Measurements from ENCODE around the gene MRPL21. TPM values are rescaled to one million over a fixed set of nuclear protein-coding genes. Genes with fewer than 3 reads are reported as not detected.

MRPL21 gene
- total and polyA plus RNA-seq, 2 of the 13 experiments (the other 11 are each of a cell fraction or from before 2014, with no cell fraction given): 61.5 to 100 TPM

DNA sequence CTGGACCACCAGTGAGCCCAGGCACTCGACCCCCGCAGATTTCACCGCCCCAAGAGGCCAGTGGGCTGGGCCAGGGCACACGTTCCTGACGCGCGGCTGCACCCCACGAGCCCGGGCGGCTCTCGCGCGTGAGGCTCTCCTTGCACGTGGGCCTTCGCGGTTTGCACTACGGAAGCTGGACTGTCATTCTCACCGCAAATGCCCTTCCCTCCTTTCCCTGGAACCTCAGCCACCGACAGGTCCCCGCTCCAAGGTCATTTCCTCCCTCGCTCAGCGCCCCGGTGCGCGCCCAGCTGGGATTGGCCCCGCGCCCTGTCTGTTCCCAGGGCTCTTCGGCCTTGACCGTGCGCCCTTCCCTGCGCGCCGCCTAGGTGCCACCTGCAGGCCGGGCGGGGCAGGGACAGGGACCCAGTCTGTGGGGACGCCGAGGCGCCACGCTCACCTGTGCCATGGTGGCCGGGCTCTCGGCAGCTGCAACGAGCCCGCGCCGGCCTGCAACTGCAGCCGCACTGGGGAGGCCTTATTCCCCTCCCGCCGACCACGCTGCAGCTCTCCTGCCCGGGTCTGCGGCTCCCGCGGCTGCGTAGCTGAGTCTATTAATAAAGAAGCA is 59.8 kb downstream of the MRPL21 start (continued):
- no peak for TF ChIP-seq HHEX (CRISPR knock-in tag; IDR thresholded peaks at IDR 0.05)
- TF ChIP-seq, protein P1, sequence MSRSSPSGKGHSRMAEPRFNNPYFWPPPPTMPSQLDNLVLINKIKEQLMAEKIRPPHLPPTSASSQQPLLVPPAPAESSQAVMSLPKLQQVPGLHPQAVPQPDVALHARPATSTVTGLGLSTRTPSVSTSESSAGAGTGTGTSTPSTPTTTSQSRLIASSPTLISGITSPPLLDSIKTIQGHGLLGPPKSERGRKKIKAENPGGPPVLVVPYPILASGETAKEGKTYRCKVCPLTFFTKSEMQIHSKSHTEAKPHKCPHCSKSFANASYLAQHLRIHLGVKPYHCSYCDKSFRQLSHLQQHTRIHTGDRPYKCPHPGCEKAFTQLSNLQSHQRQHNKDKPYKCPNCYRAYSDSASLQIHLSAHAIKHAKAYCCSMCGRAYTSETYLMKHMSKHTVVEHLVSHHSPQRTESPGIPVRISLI (CRISPR knock-in tag; IDR thresholded peaks at IDR 0.05; ENCODE audit: borderline replicate concordance): peak; percentile 24; the same call in 1 of the 2 replicates
- TF ChIP-seq, protein P2, sequence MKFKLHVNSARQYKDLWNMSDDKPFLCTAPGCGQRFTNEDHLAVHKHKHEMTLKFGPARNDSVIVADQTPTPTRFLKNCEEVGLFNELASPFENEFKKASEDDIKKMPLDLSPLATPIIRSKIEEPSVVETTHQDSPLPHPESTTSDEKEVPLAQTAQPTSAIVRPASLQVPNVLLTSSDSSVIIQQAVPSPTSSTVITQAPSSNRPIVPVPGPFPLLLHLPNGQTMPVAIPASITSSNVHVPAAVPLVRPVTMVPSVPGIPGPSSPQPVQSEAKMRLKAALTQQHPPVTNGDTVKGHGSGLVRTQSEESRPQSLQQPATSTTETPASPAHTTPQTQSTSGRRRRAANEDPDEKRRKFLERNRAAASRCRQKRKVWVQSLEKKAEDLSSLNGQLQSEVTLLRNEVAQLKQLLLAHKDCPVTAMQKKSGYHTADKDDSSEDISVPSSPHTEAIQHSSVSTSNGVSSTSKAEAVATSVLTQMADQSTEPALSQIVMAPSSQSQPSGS (CRISPR knock-in tag; IDR thresholded peaks at IDR 0.05): peak; percentile 35; the same call in 1 of the 2 replicates
- TF ChIP-seq NCOA1 (CRISPR knock-in tag; IDR thresholded peaks at IDR 0.05): peak; percentile 33; the same call in 1 of the 2 replicates
- TF ChIP-seq, protein P3, sequence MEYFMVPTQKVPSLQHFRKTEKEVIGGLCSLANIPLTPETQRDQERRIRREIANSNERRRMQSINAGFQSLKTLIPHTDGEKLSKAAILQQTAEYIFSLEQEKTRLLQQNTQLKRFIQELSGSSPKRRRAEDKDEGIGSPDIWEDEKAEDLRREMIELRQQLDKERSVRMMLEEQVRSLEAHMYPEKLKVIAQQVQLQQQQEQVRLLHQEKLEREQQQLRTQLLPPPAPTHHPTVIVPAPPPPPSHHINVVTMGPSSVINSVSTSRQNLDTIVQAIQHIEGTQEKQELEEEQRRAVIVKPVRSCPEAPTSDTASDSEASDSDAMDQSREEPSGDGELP (IDR thresholded peaks at IDR 0.05; ENCODE audit: borderline replicate concordance, low read depth): peak; percentile 88; the same call in 1 of the 2 replicates
- TF ChIP-seq KLF11 (CRISPR knock-in tag; IDR thresholded peaks at IDR 0.05): peak; percentile 30; the same call in 1 of the 2 replicates
- no peak for TF ChIP-seq DR1 (CRISPR knock-in tag; IDR thresholded peaks at IDR 0.05)
- TF ChIP-seq ZNF317 (CRISPR knock-in tag; IDR thresholded peaks at IDR 0.05): no peak
- TF ChIP-seq, protein P4, sequence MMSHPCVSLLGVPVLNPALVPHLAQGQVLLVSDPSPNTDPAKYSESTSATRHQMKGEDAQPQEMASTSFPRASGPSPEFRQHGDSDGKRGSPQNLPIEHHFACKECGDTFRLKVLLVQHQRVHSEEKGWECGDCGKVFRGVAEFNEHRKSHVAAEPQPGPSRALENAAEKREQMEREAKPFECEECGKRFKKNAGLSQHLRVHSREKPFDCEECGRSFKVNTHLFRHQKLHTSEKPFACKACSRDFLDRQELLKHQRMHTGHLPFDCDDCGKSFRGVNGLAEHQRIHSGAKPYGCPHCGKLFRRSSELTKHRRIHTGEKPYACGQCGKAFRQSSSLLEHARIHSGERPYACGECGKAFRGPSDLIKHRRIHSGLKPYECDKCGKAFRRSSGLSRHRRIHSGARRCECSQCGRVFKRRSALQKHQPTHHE (CRISPR knock-in tag; IDR thresholded peaks at IDR 0.05; ENCODE audit: borderline replicate concordance): no peak; the same call in 1 of the 2 replicates
- TF ChIP-seq KLF16 (CRISPR knock-in tag; IDR thresholded peaks at IDR 0.05): peak in 1 of 2 experiments; percentile 74; a peak in 2 of 4 replicates
- peak; percentile 60; the same call in 1 of the 2 replicates for TF ChIP-seq ZNF350 (CRISPR knock-in tag; IDR thresholded peaks at IDR 0.05; ENCODE audit: borderline replicate concordance, low read depth)
- TF ChIP-seq CBFB (CRISPR knock-in tag; IDR thresholded peaks at IDR 0.05): peak; percentile 73; the same call in 1 of the 2 replicates
- TF ChIP-seq, protein P5, sequence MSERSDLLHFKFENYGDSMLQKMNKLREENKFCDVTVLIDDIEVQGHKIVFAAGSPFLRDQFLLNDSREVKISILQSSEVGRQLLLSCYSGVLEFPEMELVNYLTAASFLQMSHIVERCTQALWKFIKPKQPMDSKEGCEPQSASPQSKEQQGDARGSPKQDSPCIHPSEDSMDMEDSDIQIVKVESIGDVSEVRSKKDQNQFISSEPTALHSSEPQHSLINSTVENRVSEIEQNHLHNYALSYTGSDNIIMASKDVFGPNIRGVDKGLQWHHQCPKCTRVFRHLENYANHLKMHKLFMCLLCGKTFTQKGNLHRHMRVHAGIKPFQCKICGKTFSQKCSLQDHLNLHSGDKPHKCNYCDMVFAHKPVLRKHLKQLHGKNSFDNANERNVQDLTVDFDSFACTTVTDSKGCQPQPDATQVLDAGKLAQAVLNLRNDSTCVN (CRISPR knock-in tag; IDR thresholded peaks at IDR 0.05; ENCODE audit: borderline replicate concordance): peak; percentile 38; the same call in 1 of the 2 replicates
- TF ChIP-seq, protein P6, sequence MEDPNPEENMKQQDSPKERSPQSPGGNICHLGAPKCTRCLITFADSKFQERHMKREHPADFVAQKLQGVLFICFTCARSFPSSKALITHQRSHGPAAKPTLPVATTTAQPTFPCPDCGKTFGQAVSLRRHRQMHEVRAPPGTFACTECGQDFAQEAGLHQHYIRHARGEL (CRISPR knock-in tag; IDR thresholded peaks at IDR 0.05): peak; percentile 66
- TF ChIP-seq, protein P7, sequence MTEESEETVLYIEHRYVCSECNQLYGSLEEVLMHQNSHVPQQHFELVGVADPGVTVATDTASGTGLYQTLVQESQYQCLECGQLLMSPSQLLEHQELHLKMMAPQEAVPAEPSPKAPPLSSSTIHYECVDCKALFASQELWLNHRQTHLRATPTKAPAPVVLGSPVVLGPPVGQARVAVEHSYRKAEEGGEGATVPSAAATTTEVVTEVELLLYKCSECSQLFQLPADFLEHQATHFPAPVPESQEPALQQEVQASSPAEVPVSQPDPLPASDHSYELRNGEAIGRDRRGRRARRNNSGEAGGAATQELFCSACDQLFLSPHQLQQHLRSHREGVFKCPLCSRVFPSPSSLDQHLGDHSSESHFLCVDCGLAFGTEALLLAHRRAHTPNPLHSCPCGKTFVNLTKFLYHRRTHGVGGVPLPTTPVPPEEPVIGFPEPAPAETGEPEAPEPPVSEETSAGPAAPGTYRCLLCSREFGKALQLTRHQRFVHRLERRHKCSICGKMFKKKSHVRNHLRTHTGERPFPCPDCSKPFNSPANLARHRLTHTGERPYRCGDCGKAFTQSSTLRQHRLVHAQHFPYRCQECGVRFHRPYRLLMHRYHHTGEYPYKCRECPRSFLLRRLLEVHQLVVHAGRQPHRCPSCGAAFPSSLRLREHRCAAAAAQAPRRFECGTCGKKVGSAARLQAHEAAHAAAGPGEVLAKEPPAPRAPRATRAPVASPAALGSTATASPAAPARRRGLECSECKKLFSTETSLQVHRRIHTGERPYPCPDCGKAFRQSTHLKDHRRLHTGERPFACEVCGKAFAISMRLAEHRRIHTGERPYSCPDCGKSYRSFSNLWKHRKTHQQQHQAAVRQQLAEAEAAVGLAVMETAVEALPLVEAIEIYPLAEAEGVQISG (CRISPR knock-in tag; IDR thresholded peaks at IDR 0.05): peak; percentile 84
- TF ChIP-seq, protein P8, sequence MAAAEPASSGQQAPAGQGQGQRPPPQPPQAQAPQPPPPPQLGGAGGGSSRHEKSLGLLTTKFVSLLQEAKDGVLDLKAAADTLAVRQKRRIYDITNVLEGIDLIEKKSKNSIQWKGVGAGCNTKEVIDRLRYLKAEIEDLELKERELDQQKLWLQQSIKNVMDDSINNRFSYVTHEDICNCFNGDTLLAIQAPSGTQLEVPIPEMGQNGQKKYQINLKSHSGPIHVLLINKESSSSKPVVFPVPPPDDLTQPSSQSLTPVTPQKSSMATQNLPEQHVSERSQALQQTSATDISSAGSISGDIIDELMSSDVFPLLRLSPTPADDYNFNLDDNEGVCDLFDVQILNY (CRISPR knock-in tag; conservative IDR thresholded peaks at IDR 0.05): no peak
- TF ChIP-seq ZNF552 (CRISPR knock-in tag; IDR thresholded peaks at IDR 0.05; ENCODE audit: borderline replicate concordance): peak; percentile 94
- TF ChIP-seq ERF (CRISPR knock-in tag; IDR thresholded peaks at IDR 0.05): peak; percentile 85; the same call in 1 of the 2 replicates

Measured in HepG2 (cell line).